Endodermal cell (in vitro differentiated cells): ENCODE measurements around the gene RRAGC. TPM values are rescaled to one million over a fixed set of nuclear protein-coding genes. Genes with fewer than 3 reads are reported as not detected.

Experiments used
- DNase-seq: peaks from one replicate; pipeline ENCODE4 v3.0.0-alpha.2; 2017
- H3K27ac ChIP-seq: 2 replicates; pipeline ENCODE4 v1.5.1; 2013; ENCODE audit warnings: mild to moderate bottlenecking, low read depth, low read length, moderate library complexity
- H3K27me3 ChIP-seq: 2 replicates; pipeline ENCODE4 v1.6.1; 2013; ENCODE audit warnings: mild to moderate bottlenecking, low read length, moderate library complexity; ENCODE audit not compliant: insufficient read depth, control insufficient read depth, poor library complexity, severe bottlenecking
- H3K36me3 ChIP-seq: 2 replicates; pipeline ENCODE4 v1.7.0; 2013; ENCODE audit warnings: mild to moderate bottlenecking, low read length, moderate library complexity; ENCODE audit not compliant: control insufficient read depth, insufficient read depth
- H3K4me1 ChIP-seq: one replicate; pipeline ENCODE4 v1.7.0; 2013; ENCODE audit warnings: low read length; ENCODE audit not compliant: control insufficient read depth, insufficient read depth
- H3K4me3 ChIP-seq: 2 replicates; pipeline ENCODE4 v1.5.1; 2013; ENCODE audit warnings: mild to moderate bottlenecking, low read length, moderate library complexity
- H3K9ac ChIP-seq: 2 replicates; pipeline ENCODE4 v1.6.1; 2013; ENCODE audit warnings: mild to moderate bottlenecking, low read length, moderate library complexity; ENCODE audit not compliant: poor library complexity, severe bottlenecking; ENCODE audit errors: extremely low read depth
- H3K9me3 ChIP-seq: 2 replicates; pipeline ENCODE4 v1.6.1; 2013; ENCODE audit warnings: mild to moderate bottlenecking, low read length, moderate library complexity; ENCODE audit not compliant: control insufficient read depth
- H3K27ac Mint-ChIP-seq: 2 replicates; pipeline ENCODE4 v1.8.0; 2020; ENCODE audit warnings: mixed read lengths
- H3K27me3 Mint-ChIP-seq: 2 replicates; pipeline ENCODE4 v1.8.0; 2021; ENCODE audit warnings: mild to moderate bottlenecking, mixed read lengths; ENCODE audit not compliant: insufficient read depth
- H3K36me3 Mint-ChIP-seq: 2 replicates; pipeline ENCODE4 v1.8.0; 2020; ENCODE audit warnings: low read depth, mixed read lengths
- H3K4me1 Mint-ChIP-seq: 2 replicates; pipeline ENCODE4 v1.8.0; 2020; ENCODE audit warnings: mixed read lengths
- H3K4me3 Mint-ChIP-seq: 2 replicates; pipeline ENCODE4 v1.8.0; 2020; ENCODE audit warnings: mild to moderate bottlenecking, moderate library complexity, mixed read lengths
- H3K9me3 Mint-ChIP-seq: 2 replicates; pipeline ENCODE4 v1.8.0; 2020; ENCODE audit warnings: mild to moderate bottlenecking, mixed read lengths
- WGBS, 2 experiments: methylation state at CpG; one replicate each; pipeline versions ENCODE4 v1.1.5 to v1.1.7; 2013; ENCODE audit warnings: missing lambda C conversion rate in 2 of 2, mixed read lengths in 1 of 2; ENCODE audit not compliant: insufficient coverage in 1 of 2, insufficient read length in 1 of 2; 5-methylcytosine and 5-hydroxymethylcytosine counted together
- total RNA-seq, 2 donors: library from RNA; stranded (reverse); fragmentation: NEBNext Ultra II Directional in 1 of 2; extraction: Animal tissue kit (Norgen Biotek cat#: 25700) in 1 of 2; gene quantifications; 2 replicates in 1 of 2; 3 replicates in 1 of 2; pipeline ENCODE4 v1.2.1, GENCODE V29; 2021
- TF ChIP-seq, protein P1 (sequence below): fragments of 200-600 bp; sonication (generic); conservative IDR thresholded peaks from 2 replicates; pipeline ENCODE4 v1.5.0; 2021; ENCODE audit warnings: antibody characterized with exemption, mild to moderate bottlenecking

Gene RRAGC
- total RNA-seq, 2 donors from 2014 or later, result 23.0 to 33.2 TPM

GRCh38 chr1:38832370-38832734 is 27.2 kb downstream of the RRAGC start:
- no peak overlapping the region for H3K27ac ChIP-seq
- no peaks in the 10 kb centered on the region for H3K4me1 ChIP-seq
- Mint-ChIP-seq H3K4me3 (no peak overlapping the region), H3K4me1 (no peaks in the 10 kb centered on the region), H3K27ac (no peak overlapping the region), H3K9me3 (no peaks in the 10 kb centered on the region), H3K27me3 (peaks cover 18% of the 10 kb centered on the region), H3K36me3 (no peaks in the 10 kb centered on the region)
- no peaks in the 10 kb centered on the region for H3K27me3 ChIP-seq
- H3K9ac ChIP-seq, result no peak overlapping the region
- H3K36me3 ChIP-seq, result no peaks in the 10 kb centered on the region
- TF ChIP-seq, protein P1, sequence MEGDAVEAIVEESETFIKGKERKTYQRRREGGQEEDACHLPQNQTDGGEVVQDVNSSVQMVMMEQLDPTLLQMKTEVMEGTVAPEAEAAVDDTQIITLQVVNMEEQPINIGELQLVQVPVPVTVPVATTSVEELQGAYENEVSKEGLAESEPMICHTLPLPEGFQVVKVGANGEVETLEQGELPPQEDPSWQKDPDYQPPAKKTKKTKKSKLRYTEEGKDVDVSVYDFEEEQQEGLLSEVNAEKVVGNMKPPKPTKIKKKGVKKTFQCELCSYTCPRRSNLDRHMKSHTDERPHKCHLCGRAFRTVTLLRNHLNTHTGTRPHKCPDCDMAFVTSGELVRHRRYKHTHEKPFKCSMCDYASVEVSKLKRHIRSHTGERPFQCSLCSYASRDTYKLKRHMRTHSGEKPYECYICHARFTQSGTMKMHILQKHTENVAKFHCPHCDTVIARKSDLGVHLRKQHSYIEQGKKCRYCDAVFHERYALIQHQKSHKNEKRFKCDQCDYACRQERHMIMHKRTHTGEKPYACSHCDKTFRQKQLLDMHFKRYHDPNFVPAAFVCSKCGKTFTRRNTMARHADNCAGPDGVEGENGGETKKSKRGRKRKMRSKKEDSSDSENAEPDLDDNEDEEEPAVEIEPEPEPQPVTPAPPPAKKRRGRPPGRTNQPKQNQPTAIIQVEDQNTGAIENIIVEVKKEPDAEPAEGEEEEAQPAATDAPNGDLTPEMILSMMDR, result no peak
- DNase-seq, result no peak
- WGBS, 2 experiments, result 93 to 94% methylated on average over 1 of the region's 3 CpGs
- H3K4me3 ChIP-seq, result no peak overlapping the region
- H3K9me3 ChIP-seq, result no peaks in the 10 kb centered on the region

- Histone ChIP-seq H3K4me3 (no peak overlapping the region), H3K9me3 (no peaks in the 10 kb centered on the region), H3K36me3 (no peaks in the 10 kb centered on the region), H3K9ac (no peak overlapping the region), H3K27me3 (no peaks in the 10 kb centered on the region), H3K27ac (no peak overlapping the region), H3K4me1 (no peaks in the 10 kb centered on the region)
- TF ChIP-seq, protein P1, result no peak
- H3K27me3 Mint-ChIP-seq, result peaks cover 18% of the 10 kb centered on the region
- no peak for DNase-seq
- no peaks in the 10 kb centered on the region for H3K9me3 Mint-ChIP-seq
- H3K36me3 Mint-ChIP-seq, result no peaks in the 10 kb centered on the region
- H3K4me1 Mint-ChIP-seq, result no peaks in the 10 kb centered on the region
- 88 to 97% methylated on average over 5 to 6 of the region's 6 CpGs for WGBS, 2 experiments
- no peak overlapping the region for H3K27ac Mint-ChIP-seq
- no peak overlapping the region for H3K4me3 Mint-ChIP-seq
Observed at GRCh38 chr1:38831731-38832369, 27.7 kb downstream of the RRAGC start.

DNA sequence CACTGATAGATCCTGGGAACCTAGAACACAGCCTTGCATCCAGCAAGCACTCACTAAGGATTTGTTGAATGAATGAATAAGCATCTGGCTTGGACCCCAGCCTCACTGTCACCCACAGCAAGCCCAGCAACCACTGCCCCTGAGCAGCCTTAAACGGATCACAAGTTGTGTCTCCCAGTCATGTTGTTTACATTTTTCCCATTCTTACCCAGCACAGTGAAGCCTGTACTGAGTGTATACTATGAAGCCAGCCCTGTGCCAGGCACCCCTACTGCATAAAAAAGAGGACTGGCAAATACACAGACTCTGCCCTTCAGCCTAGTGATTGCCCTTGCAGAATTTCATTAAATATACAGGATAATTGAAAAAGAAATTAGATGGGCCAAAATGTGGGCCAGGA is 30.2 kb downstream of the RRAGC start:
- H3K9me3 ChIP-seq, result no peaks in the 10 kb centered on the region
- Mint-ChIP-seq H3K36me3 (no peaks in the 10 kb centered on the region), H3K27ac (no peak overlapping the region), H3K9me3 (no peaks in the 10 kb centered on the region), H3K27me3 (peaks cover 29% of the 10 kb centered on the region), H3K4me1 (no peaks in the 10 kb centered on the region), H3K4me3 (no peak overlapping the region)
- H3K27me3 ChIP-seq, result peaks cover 5% of the 10 kb centered on the region
- TF ChIP-seq, protein P1, result no peak
- H3K4me1 ChIP-seq, result no peaks in the 10 kb centered on the region
- no peak overlapping the region for H3K27ac ChIP-seq
- no peak for DNase-seq
- whole genome bisulfite sequencing, 2 experiments, result 81% methylated on average over 1 of the region's 1 CpG; no CpG with 5 or more reads in 1 of the 2 experiments
- no peak overlapping the region for H3K4me3 ChIP-seq
- no peak overlapping the region for H3K9ac ChIP-seq
- no peaks in the 10 kb centered on the region for H3K36me3 ChIP-seq
